Measurements from ENCODE around the gene ZNF638.

DNA sequence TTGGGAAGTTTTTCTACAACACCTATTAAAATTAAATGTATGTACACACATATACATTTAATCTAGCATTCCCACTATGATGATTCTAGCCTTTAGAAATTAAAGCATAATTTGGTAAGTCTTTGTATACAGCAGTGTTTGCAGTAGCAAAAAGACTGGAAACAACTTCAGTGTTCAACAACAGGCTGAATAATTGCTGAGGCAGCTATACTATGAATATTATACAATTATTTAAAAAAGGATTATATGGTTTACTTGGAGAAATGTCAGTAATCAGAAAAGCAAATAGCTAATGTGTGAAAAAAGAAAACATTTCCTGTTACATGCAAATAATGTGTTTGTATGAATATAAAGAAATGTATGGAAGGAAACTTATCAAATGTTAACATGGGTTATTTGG is 1.4 kb upstream of the ZNF638 start:
- TF ChIP-seq TAF1 (IDR thresholded peaks at IDR 0.05; ENCODE audit: low read depth, low read length): no peak
- no peak for TF ChIP-seq JUND (IDR thresholded peaks at IDR 0.05; ENCODE audit: low read length)

All from H1 (cell line).